ENCODE results near the gene GRM5. TPM values are rescaled to one million over a fixed set of nuclear protein-coding genes. Genes with fewer than 3 reads are reported as not detected.

Gene GRM5
- total RNA-seq, 1 donor: under 0.01 TPM

DNA sequence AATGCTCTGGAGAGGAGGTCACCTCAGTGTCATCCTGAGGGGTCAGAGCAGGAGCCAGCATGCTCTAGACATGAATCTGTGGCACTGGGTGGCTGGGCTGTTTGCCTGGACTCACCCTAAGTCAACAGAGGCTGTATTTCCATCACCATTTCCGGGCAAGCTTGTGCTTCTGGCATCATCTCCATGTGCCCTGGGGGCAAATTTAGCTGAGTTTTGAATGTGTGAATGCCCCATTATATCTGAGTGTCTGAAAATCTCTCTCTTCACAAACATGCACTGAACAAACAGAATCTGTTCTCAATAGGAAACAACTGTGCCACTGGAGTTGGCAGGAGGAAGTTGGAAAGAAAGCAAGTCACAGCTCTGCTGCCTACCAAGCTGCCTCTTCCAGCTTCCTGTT lies 356.2 kb downstream of the GRM5 start:
- DNase-seq (ENCODE audit: low read depth): no peak
- TF ChIP-seq, protein P1, sequence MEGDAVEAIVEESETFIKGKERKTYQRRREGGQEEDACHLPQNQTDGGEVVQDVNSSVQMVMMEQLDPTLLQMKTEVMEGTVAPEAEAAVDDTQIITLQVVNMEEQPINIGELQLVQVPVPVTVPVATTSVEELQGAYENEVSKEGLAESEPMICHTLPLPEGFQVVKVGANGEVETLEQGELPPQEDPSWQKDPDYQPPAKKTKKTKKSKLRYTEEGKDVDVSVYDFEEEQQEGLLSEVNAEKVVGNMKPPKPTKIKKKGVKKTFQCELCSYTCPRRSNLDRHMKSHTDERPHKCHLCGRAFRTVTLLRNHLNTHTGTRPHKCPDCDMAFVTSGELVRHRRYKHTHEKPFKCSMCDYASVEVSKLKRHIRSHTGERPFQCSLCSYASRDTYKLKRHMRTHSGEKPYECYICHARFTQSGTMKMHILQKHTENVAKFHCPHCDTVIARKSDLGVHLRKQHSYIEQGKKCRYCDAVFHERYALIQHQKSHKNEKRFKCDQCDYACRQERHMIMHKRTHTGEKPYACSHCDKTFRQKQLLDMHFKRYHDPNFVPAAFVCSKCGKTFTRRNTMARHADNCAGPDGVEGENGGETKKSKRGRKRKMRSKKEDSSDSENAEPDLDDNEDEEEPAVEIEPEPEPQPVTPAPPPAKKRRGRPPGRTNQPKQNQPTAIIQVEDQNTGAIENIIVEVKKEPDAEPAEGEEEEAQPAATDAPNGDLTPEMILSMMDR (IDR thresholded peaks at IDR 0.05; ENCODE audit: insufficient read depth, low read depth, low read length): no peak
- no peak overlapping the region for H3K4me3 ChIP-seq (ENCODE audit: low read depth, low read length)

DNA sequence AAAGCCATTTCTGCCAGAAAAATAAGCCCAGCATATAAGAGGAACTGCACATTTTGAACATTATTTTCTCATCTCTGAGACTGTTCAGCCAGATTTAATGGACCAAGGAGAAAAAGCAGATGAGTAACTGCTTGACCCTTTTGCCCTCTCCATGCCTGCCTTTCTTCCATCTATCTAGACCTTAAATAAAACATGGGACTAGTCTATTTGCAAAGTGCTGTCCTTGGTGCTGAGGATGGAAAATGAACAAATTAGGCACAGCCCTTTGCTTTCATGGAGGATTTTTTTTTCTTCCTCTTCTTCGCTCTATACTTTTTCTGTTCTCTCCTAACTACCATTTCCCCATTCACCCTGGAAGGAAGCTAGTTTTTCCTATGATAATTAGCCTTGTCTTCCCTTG lies 361.3 kb downstream of the GRM5 start:
- TF ChIP-seq, protein P1 (IDR thresholded peaks at IDR 0.05; ENCODE audit: insufficient read depth, low read depth, low read length): no peak
- no peak overlapping the region for H3K4me3 ChIP-seq (ENCODE audit: low read depth, low read length)
- no peak for DNase-seq (ENCODE audit: low read depth)

DNA sequence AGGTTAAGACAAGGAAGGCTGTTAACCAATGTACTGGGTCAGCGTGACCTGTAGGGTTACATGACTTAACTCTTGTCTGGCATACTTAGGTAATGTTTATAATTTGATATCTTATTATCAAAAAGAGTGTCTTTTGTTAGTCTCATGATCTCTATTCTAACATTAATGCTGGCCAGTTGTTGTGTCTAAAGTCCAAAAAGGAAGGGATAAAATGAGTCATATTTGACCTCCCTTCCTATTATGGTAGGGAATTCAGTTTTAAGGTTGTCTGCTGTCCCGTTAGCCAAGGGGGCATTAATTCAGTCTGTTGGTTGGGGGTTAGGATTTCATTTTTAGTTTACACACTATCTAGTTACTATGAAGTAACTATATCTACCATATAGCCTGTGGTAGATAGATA lies 364.0 kb downstream of the GRM5 start:
- no peak overlapping the region for H3K4me3 ChIP-seq (ENCODE audit: low read depth, low read length)
- TF ChIP-seq, protein P1 (IDR thresholded peaks at IDR 0.05; ENCODE audit: insufficient read depth, low read depth, low read length): no peak
- DNase-seq (ENCODE audit: low read depth): no peak

DNA sequence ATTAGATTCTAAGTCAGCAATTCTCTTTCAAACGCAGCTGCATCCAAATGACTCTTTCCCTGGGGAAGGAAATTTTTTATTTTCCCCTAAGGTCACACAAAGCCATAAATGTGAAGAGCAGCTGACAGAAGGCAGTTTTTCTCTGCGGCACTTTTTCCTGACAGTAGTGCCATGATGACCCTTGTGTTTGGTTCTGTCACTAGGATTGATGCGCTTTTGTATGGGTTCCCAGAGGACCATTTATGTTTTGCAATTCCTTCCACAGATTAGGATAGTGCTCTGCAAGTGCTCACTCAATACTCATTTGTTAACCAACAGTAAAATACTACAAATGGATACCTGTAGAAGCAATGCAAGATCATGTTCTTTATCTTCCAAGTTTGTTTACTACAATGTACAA lies 368.6 kb downstream of the GRM5 start:
- TF ChIP-seq, protein P1 (IDR thresholded peaks at IDR 0.05; ENCODE audit: insufficient read depth, low read depth, low read length): no peak
- no peak overlapping the region for H3K4me3 ChIP-seq (ENCODE audit: low read depth, low read length)
- DNase-seq (ENCODE audit: low read depth): no peak

DNA sequence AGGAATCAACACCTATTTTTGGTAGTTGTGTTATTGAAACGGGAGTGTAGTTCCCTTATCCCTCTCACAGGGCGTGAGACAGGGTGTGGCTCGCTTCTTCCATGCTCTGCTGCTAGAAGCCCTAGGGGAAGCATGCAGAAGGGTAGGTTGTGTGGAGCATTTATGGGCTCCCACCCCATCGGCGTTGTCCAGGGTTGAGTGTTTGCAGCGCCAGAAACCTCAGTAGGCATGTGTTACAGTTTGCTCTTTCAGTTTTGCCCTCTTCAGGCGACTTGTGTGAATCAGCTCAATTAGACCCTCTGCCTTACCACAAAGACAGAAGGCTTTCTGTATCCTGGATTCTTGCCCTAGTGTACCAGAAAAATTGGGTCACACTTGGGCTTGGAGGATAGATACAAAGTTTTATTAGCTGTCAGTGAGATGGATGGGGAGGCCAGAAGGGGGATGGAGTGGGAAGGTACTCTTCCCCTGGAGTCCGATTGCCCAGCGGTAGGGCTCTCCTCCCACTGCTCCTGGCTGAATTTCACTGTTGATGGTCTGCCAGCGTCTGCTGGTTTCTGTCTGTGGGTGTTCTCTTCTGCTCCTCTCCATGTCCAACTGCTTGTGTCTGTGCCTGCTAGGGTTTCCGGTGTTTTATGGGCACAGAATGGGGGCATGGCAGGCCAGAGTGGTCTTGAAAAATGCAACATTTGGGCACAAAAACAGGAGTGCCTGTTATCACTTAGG lies 369.9 kb downstream of the GRM5 start:
- no peak for DNase-seq (ENCODE audit: low read depth)
- no peak overlapping the region for H3K4me3 ChIP-seq (ENCODE audit: low read depth, low read length)
- TF ChIP-seq, protein P1 (IDR thresholded peaks at IDR 0.05; ENCODE audit: insufficient read depth, low read depth, low read length): no peak

DNA sequence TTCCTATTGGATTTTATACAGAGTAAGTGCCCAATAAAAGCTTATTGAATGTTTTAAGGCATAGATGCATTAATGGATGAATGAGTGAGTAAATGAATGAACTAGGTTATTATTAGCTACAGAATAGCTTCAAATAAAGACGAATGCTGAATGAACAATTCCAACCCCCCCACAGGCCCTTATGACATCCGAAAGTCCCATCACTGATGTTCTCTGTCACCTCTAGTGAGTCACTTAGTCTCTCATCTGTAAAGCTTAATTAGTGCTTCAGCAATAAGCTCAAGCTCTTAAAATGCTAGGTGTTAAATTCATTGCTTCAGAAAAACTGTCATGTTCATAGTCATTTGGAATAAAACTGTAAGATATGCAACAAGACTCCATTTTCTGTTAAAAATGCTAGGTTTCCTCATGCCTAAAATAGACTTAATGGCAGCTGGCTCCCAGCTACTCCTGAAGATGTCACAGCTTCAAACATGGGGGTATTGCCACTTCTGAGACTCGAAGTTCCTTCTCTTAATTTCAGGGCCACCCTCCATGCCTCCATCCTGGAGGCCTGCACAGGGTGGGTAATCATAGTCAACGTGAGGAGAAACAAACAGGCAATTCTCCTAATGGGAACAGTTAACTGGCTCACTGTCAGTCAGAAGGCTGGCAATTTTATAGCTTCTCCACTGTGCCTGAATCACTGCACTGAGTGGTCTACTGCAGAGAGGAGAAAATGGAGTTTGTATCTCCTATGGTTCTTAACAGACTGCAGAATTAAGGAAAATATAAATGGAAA lies 373.3 kb downstream of the GRM5 start:
- H3K4me3 ChIP-seq (ENCODE audit: low read depth, low read length): no peak overlapping the region
- TF ChIP-seq, protein P1 (IDR thresholded peaks at IDR 0.05; ENCODE audit: insufficient read depth, low read depth, low read length): no peak
- no peak for DNase-seq (ENCODE audit: low read depth)
